Neuronal stem cell (in vitro differentiated cells): ENCODE results near the gene CAMK2A.

Experiments
- DNase-seq: peaks from one replicate; pipeline ENCODE4 v3.0.0-alpha.2; 2013; ENCODE audit warnings: low spot score
- H2AFZ ChIP-seq: one replicate; pipeline ENCODE4 v1.6.1; 2013; ENCODE audit warnings: mild to moderate bottlenecking, low read length, inconsistent platforms
- H2AK5ac ChIP-seq: 2 replicates; pipeline ENCODE4 v1.6.1; 2013; ENCODE audit warnings: low read depth, mild to moderate bottlenecking, inconsistent platforms, low read length, moderate library complexity, mixed read lengths
- H2BK120ac ChIP-seq: 2 replicates; pipeline ENCODE4 v1.6.1; 2013; ENCODE audit warnings: low read depth, mild to moderate bottlenecking, inconsistent platforms, low read length, moderate library complexity, mixed read lengths
- H2BK12ac ChIP-seq: one replicate; pipeline ENCODE4 v1.6.1; 2013; ENCODE audit warnings: low read length, inconsistent platforms
- H2BK15ac ChIP-seq: 2 replicates; pipeline ENCODE4 v1.6.1; 2013; ENCODE audit warnings: mild to moderate bottlenecking, low read length, inconsistent platforms, mixed read lengths
- H2BK5ac ChIP-seq: one replicate; pipeline ENCODE4 v1.6.1; 2013; ENCODE audit warnings: inconsistent platforms, mild to moderate bottlenecking, low read length, moderate library complexity
- H3K14ac ChIP-seq: one replicate; pipeline ENCODE4 v1.6.1; 2013; ENCODE audit warnings: low read length, inconsistent platforms
- H3K18ac ChIP-seq: 2 replicates; pipeline ENCODE4 v1.6.1; 2013; ENCODE audit warnings: low read length, inconsistent platforms
- H3K23ac ChIP-seq: 2 replicates; pipeline ENCODE4 v1.6.1; 2013; ENCODE audit warnings: low read depth, mild to moderate bottlenecking, mixed read lengths, low read length, inconsistent platforms; ENCODE audit not compliant: poor library complexity
- H3K27ac ChIP-seq: replicated peaks from 3 replicates; pipeline ENCODE4 v1.5.1; 2013; ENCODE audit warnings: low read length, inconsistent platforms
- H3K27me3 ChIP-seq, 3 experiments: 2 replicates each; pipeline ENCODE4 v1.6.1; 2013; ENCODE audit warnings: low read length in 3 of 3, mild to moderate bottlenecking in 2 of 3, inconsistent platforms in 1 of 3, low read depth in 1 of 3, mixed read lengths in 1 of 3, moderate library complexity in 1 of 3; ENCODE audit not compliant: control insufficient read depth in 3 of 3, insufficient read depth in 3 of 3
- H3K36me3 ChIP-seq, 2 donors: replicated peaks in 1 of 2; 2 replicates each; pipeline ENCODE4 v1.6.1; 2013; ENCODE audit warnings: low read length in 2 of 2; ENCODE audit not compliant: control insufficient read depth in 2 of 2, insufficient read depth in 2 of 2
- H3K4ac ChIP-seq: 2 replicates; pipeline ENCODE4 v1.6.1; 2013; ENCODE audit warnings: inconsistent platforms, mild to moderate bottlenecking, low read length, moderate library complexity
- H3K4me1 ChIP-seq, 2 donors: 1 replicate in 1 of 2; 2 replicates in 1 of 2; pipeline ENCODE4 v1.6.1; 2013; ENCODE audit warnings: low read length in 2 of 2, low read depth in 1 of 2; ENCODE audit not compliant: control insufficient read depth in 2 of 2, insufficient read depth in 1 of 2
- H3K4me2 ChIP-seq: one replicate; pipeline ENCODE4 v1.6.1; 2013; ENCODE audit warnings: mild to moderate bottlenecking, low read length, inconsistent platforms; ENCODE audit not compliant: insufficient read depth, poor library complexity, severe bottlenecking
- H3K4me3 ChIP-seq, 2 donors: 2 replicates each; pipeline ENCODE4 v1.5.1; 2013; ENCODE audit warnings: low read length in 2 of 2, mild to moderate bottlenecking in 2 of 2, inconsistent platforms in 1 of 2, moderate library complexity in 1 of 2
- H3K79me1 ChIP-seq: one replicate; pipeline ENCODE4 v1.6.1; 2013; ENCODE audit warnings: low read depth, mild to moderate bottlenecking, inconsistent platforms, low read length, moderate library complexity
- H3K9ac ChIP-seq: one replicate; pipeline ENCODE4 v1.6.1; 2013; ENCODE audit warnings: mild to moderate bottlenecking, low read depth, low read length, inconsistent platforms; ENCODE audit not compliant: poor library complexity
- H3K9me3 ChIP-seq, 2 donors: replicated peaks in 1 of 2; 2 replicates each; pipeline versions ENCODE3 to v1.6.1; 2013; ENCODE audit warnings: low read length in 2 of 2, mild to moderate bottlenecking in 2 of 2, inconsistent platforms in 1 of 2, low read depth in 1 of 2, mixed read lengths in 1 of 2, moderate library complexity in 1 of 2; ENCODE audit not compliant: control insufficient read depth in 2 of 2, insufficient read depth in 1 of 2
- H4K8ac ChIP-seq: one replicate; pipeline ENCODE4 v1.6.1; 2013; ENCODE audit warnings: low read depth, mild to moderate bottlenecking, inconsistent platforms, low read length, moderate library complexity
- H4K91ac ChIP-seq: one replicate; pipeline ENCODE4 v1.6.1; 2013; ENCODE audit warnings: low read length, low read depth, mild to moderate bottlenecking, inconsistent platforms; ENCODE audit not compliant: poor library complexity
- WGBS, 2 donors: extraction: QIAGEN DNeasy Blood & Tissue Kit; methylation state at CpG; one replicate each; pipeline ENCODE4 v1.1.7; 2013; ENCODE audit warnings: missing lambda C conversion rate in 2 of 2, mixed read lengths in 1 of 2; ENCODE audit not compliant: insufficient read length in 2 of 2, insufficient replicate concordance in 1 of 2; ENCODE audit errors: extremely low coverage in 2 of 2; 5-methylcytosine and 5-hydroxymethylcytosine counted together

CAMK2A gene

GRCh38 chr5:150229571-150229970 is 60.0 kb downstream of the CAMK2A start:
- H4K91ac ChIP-seq, result no peak overlapping the region
- H4K8ac ChIP-seq, result no peak overlapping the region
- no peaks in the 10 kb centered on the region for H3K9me3 ChIP-seq
- no peak overlapping the region for H2AFZ ChIP-seq
- no peak overlapping the region for H3K14ac ChIP-seq
- H3K9ac ChIP-seq, result no peak overlapping the region
- DNase-seq, result no peak
- no peak overlapping the region for H2AK5ac ChIP-seq
- no peak overlapping the region for H3K4me3 ChIP-seq
- no peak overlapping the region for H3K4me2 ChIP-seq
- no peak overlapping the region for H2BK120ac ChIP-seq
- no CpG with 5 or more reads among the region's 3 CpGs for WGBS, 2 donors
- H3K4ac ChIP-seq, result no peak overlapping the region
- H2BK12ac ChIP-seq, result no peak overlapping the region
- H3K18ac ChIP-seq, result no peak overlapping the region
- no peaks in the 10 kb centered on the region for H3K4me1 ChIP-seq
- H3K36me3 ChIP-seq, result no peaks in the 10 kb centered on the region
- H2BK5ac ChIP-seq, result no peak overlapping the region
- H3K23ac ChIP-seq, result no peak overlapping the region
- no peaks in the 10 kb centered on the region for H3K27me3 ChIP-seq
- no peak overlapping the region for H3K27ac ChIP-seq
- no peaks in the 10 kb centered on the region for H3K79me1 ChIP-seq
- no peak overlapping the region for H2BK15ac ChIP-seq

- Histone ChIP-seq H3K27me3 (no peaks in the 10 kb centered on the region), H2BK12ac (no peak overlapping the region), H4K91ac (no peak overlapping the region), H2BK15ac (no peak overlapping the region), H2BK120ac (no peak overlapping the region), H3K18ac (peak overlapping the region; percentile 7), H3K36me3 (no peaks in the 10 kb centered on the region), H3K4me1 (peaks cover 0 to 4% of the 10 kb centered on the region in 2 donors), H4K8ac (no peak overlapping the region), H3K23ac (no peak overlapping the region), H3K9ac (no peak overlapping the region), H3K9me3 (no peaks in the 10 kb centered on the region), H2BK5ac (no peak overlapping the region), H3K27ac (no peak overlapping the region), H3K4me3 (no peak overlapping the region), H3K4ac (no peak overlapping the region), H3K79me1 (no peaks in the 10 kb centered on the region), H3K14ac (no peak overlapping the region), H2AK5ac (no peak overlapping the region), H3K4me2 (no peak overlapping the region), H2AFZ (no peak overlapping the region)
- DNase-seq, result no peak
- no CpG with 5 or more reads among the region's 11 CpGs for WGBS, 2 donors
These were observed 61.8 kb downstream of the CAMK2A start for GRCh38 chr5:150227606-150228273.

- H3K27ac ChIP-seq, result no peak overlapping the region
- H3K36me3 ChIP-seq, result no peaks in the 10 kb centered on the region
- H3K79me1 ChIP-seq, result peaks cover 1% of the 10 kb centered on the region
- H4K91ac ChIP-seq, result no peak overlapping the region
- no peak overlapping the region for H2BK12ac ChIP-seq
- no peak overlapping the region for H3K23ac ChIP-seq
- DNase-seq, result no peak
- no peak overlapping the region for H2BK5ac ChIP-seq
- WGBS, 2 donors, result no CpG with 5 or more reads among the region's 5 CpGs
- no peak overlapping the region for H3K14ac ChIP-seq
- no peak overlapping the region for H3K4me2 ChIP-seq
- H2BK15ac ChIP-seq, result no peak overlapping the region
- H2BK120ac ChIP-seq, result no peak overlapping the region
- H3K4me1 ChIP-seq, result peaks cover 0 to 4% of the 10 kb centered on the region in 2 donors
- H2AK5ac ChIP-seq, result no peak overlapping the region
- no peak overlapping the region for H4K8ac ChIP-seq
- H3K4ac ChIP-seq, result no peak overlapping the region
- no peak overlapping the region for H3K9ac ChIP-seq
- H3K18ac ChIP-seq, result no peak overlapping the region
- H3K27me3 ChIP-seq, result no peaks in the 10 kb centered on the region
- H3K4me3 ChIP-seq, result no peak overlapping the region
- no peak overlapping the region for H2AFZ ChIP-seq
- no peaks in the 10 kb centered on the region for H3K9me3 ChIP-seq
These were observed 62.5 kb downstream of the CAMK2A start for GRCh38 chr5:150227036-150227435.

- H3K4ac ChIP-seq, result no peak overlapping the region
- H2BK12ac ChIP-seq, result no peak overlapping the region
- H3K14ac ChIP-seq, result no peak overlapping the region
- no peak overlapping the region for H2AK5ac ChIP-seq
- no peak overlapping the region for H3K23ac ChIP-seq
- H3K27ac ChIP-seq, result no peak overlapping the region
- H2BK5ac ChIP-seq, result no peak overlapping the region
- no peaks in the 10 kb centered on the region for H3K9me3 ChIP-seq
- H4K91ac ChIP-seq, result no peak overlapping the region
- no peaks in the 10 kb centered on the region for H3K36me3 ChIP-seq
- H2BK120ac ChIP-seq, result no peak overlapping the region
- WGBS, 2 donors, result no CpG with 5 or more reads among the region's 8 CpGs
- H3K79me1 ChIP-seq, result peaks cover 1% of the 10 kb centered on the region
- DNase-seq, result no peak
- peaks cover 1 to 4% of the 10 kb centered on the region in 2 donors for H3K4me1 ChIP-seq
- H2AFZ ChIP-seq, result no peak overlapping the region
- H3K4me3 ChIP-seq, result no peak overlapping the region
- no peak overlapping the region for H2BK15ac ChIP-seq
- no peak overlapping the region for H3K18ac ChIP-seq
- H3K4me2 ChIP-seq, result no peak overlapping the region
- H3K27me3 ChIP-seq, result no peaks in the 10 kb centered on the region
- H4K8ac ChIP-seq, result no peak overlapping the region
- no peak overlapping the region for H3K9ac ChIP-seq
These were observed 65.0 kb downstream of the CAMK2A start for GRCh38 chr5:150224483-150225027.
